PC-3 (cell line): ENCODE data around the gene WBP2NL.

Experiments
- EZH2 ChIP-seq: fragments of 300-600 bp; sonication (generic); IDR thresholded peaks from one replicate; pipeline ENCODE4 v1.6.1; 2017; ENCODE audit warnings: antibody characterized with exemption, mild to moderate bottlenecking, low read length; ENCODE audit not compliant: unreplicated experiment
- EZH2phosphoT487 ChIP-seq: fragments of 300-600 bp; sonication (generic); IDR thresholded peaks from 2 replicates; pipeline ENCODE4 v1.6.1; 2018; ENCODE audit warnings: mild to moderate bottlenecking, antibody characterized with exemption, low read length, borderline replicate concordance
- TF ChIP-seq, protein P1 (sequence below): fragments of 300-600 bp; sonication (generic); conservative IDR thresholded peaks from 2 replicates; pipeline ENCODE4 v1.5.1; 2017; ENCODE audit warnings: antibody characterized with exemption, low read depth, mild to moderate bottlenecking, low read length

DNA sequence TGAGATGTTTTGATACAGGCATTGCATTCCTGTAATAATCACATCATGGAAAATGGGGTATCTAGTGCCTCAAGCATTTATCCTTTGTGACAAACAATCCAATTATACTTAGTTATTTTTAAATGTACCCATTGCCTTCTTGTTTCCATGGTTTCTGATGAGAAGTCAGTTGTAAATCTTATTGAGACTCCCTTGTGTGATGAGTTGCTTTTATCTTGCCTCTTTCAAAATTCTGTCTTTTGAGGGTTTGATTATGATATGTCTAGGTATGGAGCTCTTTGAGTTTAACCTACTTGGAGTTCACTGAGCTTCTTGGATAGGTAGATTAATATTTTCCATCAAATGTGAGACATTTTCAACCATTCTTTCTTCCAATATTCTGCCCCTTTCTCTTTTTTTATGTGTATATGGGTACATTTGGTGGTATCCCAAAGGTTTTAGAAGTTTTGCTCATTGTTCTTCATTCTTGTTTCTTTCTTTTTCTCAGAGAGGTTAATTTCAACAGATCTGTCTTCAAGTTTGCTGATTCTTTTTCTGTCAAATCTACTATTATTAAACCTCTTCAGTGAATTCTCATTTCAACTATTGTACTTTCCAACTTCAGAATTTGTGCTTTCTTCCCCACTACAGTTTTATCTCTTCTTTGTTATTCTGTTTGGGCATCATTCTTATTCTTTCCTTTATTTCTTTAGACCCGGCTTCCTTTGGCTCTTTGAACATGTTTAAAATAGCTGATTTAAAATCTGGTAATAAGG, 58.3 kb downstream of the WBP2NL start:
- TF ChIP-seq, protein P1, sequence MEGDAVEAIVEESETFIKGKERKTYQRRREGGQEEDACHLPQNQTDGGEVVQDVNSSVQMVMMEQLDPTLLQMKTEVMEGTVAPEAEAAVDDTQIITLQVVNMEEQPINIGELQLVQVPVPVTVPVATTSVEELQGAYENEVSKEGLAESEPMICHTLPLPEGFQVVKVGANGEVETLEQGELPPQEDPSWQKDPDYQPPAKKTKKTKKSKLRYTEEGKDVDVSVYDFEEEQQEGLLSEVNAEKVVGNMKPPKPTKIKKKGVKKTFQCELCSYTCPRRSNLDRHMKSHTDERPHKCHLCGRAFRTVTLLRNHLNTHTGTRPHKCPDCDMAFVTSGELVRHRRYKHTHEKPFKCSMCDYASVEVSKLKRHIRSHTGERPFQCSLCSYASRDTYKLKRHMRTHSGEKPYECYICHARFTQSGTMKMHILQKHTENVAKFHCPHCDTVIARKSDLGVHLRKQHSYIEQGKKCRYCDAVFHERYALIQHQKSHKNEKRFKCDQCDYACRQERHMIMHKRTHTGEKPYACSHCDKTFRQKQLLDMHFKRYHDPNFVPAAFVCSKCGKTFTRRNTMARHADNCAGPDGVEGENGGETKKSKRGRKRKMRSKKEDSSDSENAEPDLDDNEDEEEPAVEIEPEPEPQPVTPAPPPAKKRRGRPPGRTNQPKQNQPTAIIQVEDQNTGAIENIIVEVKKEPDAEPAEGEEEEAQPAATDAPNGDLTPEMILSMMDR: no peak
- TF ChIP-seq EZH2phosphoT487 (no peak), EZH2 (no peak)
